HFFc6 (cell line): Measurements from ENCODE around the gene STK39. TPM values are rescaled to one million over a fixed set of nuclear protein-coding genes. Genes with fewer than 3 reads are reported as not detected.

ENCODE experiments used
- DNase-seq: peaks from one replicate; pipeline ENCODE4 v3.0.0-alpha.2; 2018
- H3K27ac Mint-ChIP-seq: 2 replicates; pipeline ENCODE4 v1.8.0; 2020; ENCODE audit warnings: mild to moderate bottlenecking, mixed read lengths
- H3K27me3 Mint-ChIP-seq: 2 replicates; pipeline ENCODE4 v1.8.0; 2021; ENCODE audit warnings: mild to moderate bottlenecking, moderate library complexity, mixed read lengths; ENCODE audit not compliant: insufficient read depth
- H3K36me3 Mint-ChIP-seq: 2 replicates; pipeline ENCODE4 v1.8.0; 2021; ENCODE audit warnings: low read depth, mixed read lengths
- H3K4me1 Mint-ChIP-seq: 2 replicates; pipeline ENCODE4 v1.8.0; 2020; ENCODE audit warnings: low read depth, mixed read lengths
- H3K4me3 Mint-ChIP-seq: 2 replicates; pipeline ENCODE4 v1.8.0; 2020; ENCODE audit warnings: mild to moderate bottlenecking, moderate library complexity, mixed read lengths
- H3K9me3 Mint-ChIP-seq: 2 replicates; pipeline ENCODE4 v1.8.0; 2020; ENCODE audit warnings: mild to moderate bottlenecking, mixed read lengths
- total RNA-seq, 6 experiments: library from RNA; stranded (reverse); fragmentation: NEBNext Ultra II Directional; extraction: Animal tissue kit (Norgen Biotek cat#: 25700); gene quantifications; 2 replicates in 1 of 6; 3 replicates in 5 of 6; pipeline ENCODE4 v1.2.3, GENCODE V29; 2021
- TF ChIP-seq, protein P1 (sequence below): fragments of 200-600 bp; sonication (generic); IDR thresholded peaks from 2 replicates; pipeline ENCODE4 v1.5.0; 2021; ENCODE audit warnings: antibody characterized with exemption, mild to moderate bottlenecking

STK39 gene
- total RNA-seq, 6 experiments from 2014 or later, result 27.7 to 36.4 (median 33.4) TPM

GRCh38 chr2:168243061-168243460, 4.3 kb downstream of the STK39 start:
- no peaks in the 10 kb centered on the region for H3K9me3 Mint-ChIP-seq
- H3K36me3 Mint-ChIP-seq, result peaks cover 12% of the 10 kb centered on the region
- no peak for DNase-seq
- peaks cover 35% of the 10 kb centered on the region for H3K4me1 Mint-ChIP-seq
- H3K27ac Mint-ChIP-seq, result no peak overlapping the region
- TF ChIP-seq, protein P1, sequence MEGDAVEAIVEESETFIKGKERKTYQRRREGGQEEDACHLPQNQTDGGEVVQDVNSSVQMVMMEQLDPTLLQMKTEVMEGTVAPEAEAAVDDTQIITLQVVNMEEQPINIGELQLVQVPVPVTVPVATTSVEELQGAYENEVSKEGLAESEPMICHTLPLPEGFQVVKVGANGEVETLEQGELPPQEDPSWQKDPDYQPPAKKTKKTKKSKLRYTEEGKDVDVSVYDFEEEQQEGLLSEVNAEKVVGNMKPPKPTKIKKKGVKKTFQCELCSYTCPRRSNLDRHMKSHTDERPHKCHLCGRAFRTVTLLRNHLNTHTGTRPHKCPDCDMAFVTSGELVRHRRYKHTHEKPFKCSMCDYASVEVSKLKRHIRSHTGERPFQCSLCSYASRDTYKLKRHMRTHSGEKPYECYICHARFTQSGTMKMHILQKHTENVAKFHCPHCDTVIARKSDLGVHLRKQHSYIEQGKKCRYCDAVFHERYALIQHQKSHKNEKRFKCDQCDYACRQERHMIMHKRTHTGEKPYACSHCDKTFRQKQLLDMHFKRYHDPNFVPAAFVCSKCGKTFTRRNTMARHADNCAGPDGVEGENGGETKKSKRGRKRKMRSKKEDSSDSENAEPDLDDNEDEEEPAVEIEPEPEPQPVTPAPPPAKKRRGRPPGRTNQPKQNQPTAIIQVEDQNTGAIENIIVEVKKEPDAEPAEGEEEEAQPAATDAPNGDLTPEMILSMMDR, result no peak
- H3K27me3 Mint-ChIP-seq, result peaks cover 2% of the 10 kb centered on the region
- H3K4me3 Mint-ChIP-seq, result no peak overlapping the region

DNA sequence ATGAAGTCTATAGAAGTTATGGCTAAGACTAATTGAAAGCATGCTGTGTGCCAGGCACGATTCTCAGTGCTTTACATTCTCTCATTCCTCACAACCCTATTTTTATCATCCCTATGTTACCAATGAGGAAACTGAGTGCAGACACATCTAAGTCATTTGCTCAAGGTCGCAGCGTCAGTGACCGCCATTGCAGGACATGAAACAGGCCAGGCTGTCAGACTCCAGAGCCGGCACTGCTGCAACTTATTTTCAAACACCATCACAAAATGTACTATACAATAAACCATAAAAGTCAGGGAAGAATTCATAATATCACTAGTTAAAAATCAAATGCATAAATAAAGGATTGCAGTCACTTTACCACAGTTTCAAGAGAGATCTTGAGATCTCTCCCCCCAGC, 5.6 kb downstream of the STK39 start:
- no peak overlapping the region for H3K27ac Mint-ChIP-seq
- no peaks in the 10 kb centered on the region for H3K9me3 Mint-ChIP-seq
- DNase-seq, result no peak
- TF ChIP-seq, protein P1, result no peak
- peaks cover 32% of the 10 kb centered on the region for H3K4me1 Mint-ChIP-seq
- H3K36me3 Mint-ChIP-seq, result peaks cover 15% of the 10 kb centered on the region
- H3K4me3 Mint-ChIP-seq, result no peak overlapping the region
- peaks cover 2% of the 10 kb centered on the region for H3K27me3 Mint-ChIP-seq

DNA sequence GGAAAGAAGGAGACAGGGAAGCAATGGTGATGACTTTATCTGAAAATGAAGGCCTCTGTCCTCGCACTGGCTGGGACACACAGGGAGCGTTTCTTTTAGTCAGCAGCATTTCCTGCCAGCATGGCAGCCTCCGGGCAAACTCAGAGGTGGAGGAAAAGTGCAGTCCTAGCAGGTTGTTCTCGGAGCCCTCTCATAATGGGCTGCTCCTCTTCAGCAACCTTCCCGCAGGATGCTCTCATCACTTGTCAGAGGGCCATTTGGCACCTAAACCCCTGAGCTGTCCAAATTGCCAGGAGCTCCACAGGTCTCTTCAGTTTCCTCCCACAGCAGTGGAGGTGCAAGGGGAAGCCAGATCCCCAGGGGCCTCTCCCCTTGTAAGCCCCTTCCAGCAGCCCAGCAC, 6.2 kb downstream of the STK39 start:
- Mint-ChIP-seq H3K27ac (no peak overlapping the region), H3K4me1 (peaks cover 32% of the 10 kb centered on the region), H3K27me3 (peaks cover 2% of the 10 kb centered on the region), H3K4me3 (no peak overlapping the region), H3K9me3 (no peaks in the 10 kb centered on the region), H3K36me3 (peaks cover 16% of the 10 kb centered on the region)
- DNase-seq, result no peak
- TF ChIP-seq, protein P1, result no peak

- TF ChIP-seq, protein P1, result no peak
- no peaks in the 10 kb centered on the region; the same call in 1 of the 2 replicates for H3K27me3 Mint-ChIP-seq
- H3K4me1 Mint-ChIP-seq, result peaks cover 18% of the 10 kb centered on the region
- H3K4me3 Mint-ChIP-seq, result no peak overlapping the region
- DNase-seq, result no peak
- H3K36me3 Mint-ChIP-seq, result peaks cover 10% of the 10 kb centered on the region; the same call in 1 of the 2 replicates
- H3K27ac Mint-ChIP-seq, result no peak overlapping the region
- no peaks in the 10 kb centered on the region for H3K9me3 Mint-ChIP-seq
These were observed 8.1 kb downstream of the STK39 start for GRCh38 chr2:168239281-168239680.

GRCh38 chr2:168237741-168238140, 9.7 kb downstream of the STK39 start:
- peak overlapping the region; percentile 31 for H3K4me3 Mint-ChIP-seq
- peak; percentile 36 for DNase-seq

More at GRCh38 chr2:168237741-168238140, 9.7 kb downstream of the STK39 start:
- peak overlapping the region; percentile 58 for H3K27ac Mint-ChIP-seq
- peaks cover 14% of the 10 kb centered on the region for H3K4me1 Mint-ChIP-seq
- 0 out of 2 replicates have a peak, but pooled peaks cover 9% of the 10 kb centered on the region for H3K36me3 Mint-ChIP-seq
- no peaks in the 10 kb centered on the region for H3K27me3 Mint-ChIP-seq
- TF ChIP-seq, protein P1, result no peak
- no peaks in the 10 kb centered on the region for H3K9me3 Mint-ChIP-seq
